Gastrocnemius medialis (tissue), 4 donors: ENCODE measurements around the gene ZC3H18. TPM values are rescaled to one million over a fixed set of nuclear protein-coding genes. Genes with fewer than 3 reads are reported as not detected.
A peak's percentile ranks its signal among the peaks of the same experiment; 100 is the strongest.

ENCODE experiments used
- ATAC-seq, 2 donors: fragments of 150-250 bp; one replicate each; pipeline ENCODE4 v1.9.1; 2016
- DNase-seq, 2 donors: peaks; one replicate each; pipeline ENCODE4 v3.0.0-alpha.2; 2019
- H3K27ac ChIP-seq, 4 donors: fragments of 200-600 bp; sonication (generic); 1 replicate in 1 of 4; 2 replicates in 3 of 4; pipeline ENCODE4 v1.5.1; 2016 to 2018; ENCODE audit warnings: mild to moderate bottlenecking in 2 of 4, moderate library complexity in 1 of 4
- H3K27me3 ChIP-seq, 3 donors: fragments of 200-600 bp; sonication (generic) in 2 of 3; 1 replicate in 1 of 3; 2 replicates in 2 of 3; pipeline versions ENCODE4 v1.5.1 to v1.6.0; 2016 to 2019; ENCODE audit warnings: mild to moderate bottlenecking in 1 of 3, moderate library complexity in 1 of 3
- H3K36me3 ChIP-seq, 2 donors: fragments of 200-600 bp; sonication (generic) in 1 of 2; one replicate each; pipeline ENCODE4 v1.5.1; 2017 to 2018
- H3K4me1 ChIP-seq, 2 donors: fragments of 200-600 bp; sonication (generic) in 1 of 2; one replicate each; pipeline ENCODE4 v1.5.1; 2016 to 2017; ENCODE audit warnings: mild to moderate bottlenecking in 2 of 2
- H3K4me3 ChIP-seq, 4 donors: fragments of 200-600 bp; sonication (generic) in 3 of 4; 1 replicate in 1 of 4; 2 replicates in 3 of 4; pipeline ENCODE4 v1.5.1; 2016 to 2019; ENCODE audit warnings: mild to moderate bottlenecking in 2 of 4
- H3K9me3 ChIP-seq, 3 donors: fragments of 200-600 bp; sonication (generic) in 2 of 3; 1 replicate in 1 of 3; 2 replicates in 2 of 3; pipeline ENCODE4 v1.5.1; 2016 to 2019
- POLR2A ChIP-seq, 2 donors: fragments of 450-650 bp; IDR thresholded peaks; one replicate each; pipeline ENCODE4 v1.6.1; 2017; ENCODE audit warnings: antibody characterized with exemption in 2 of 2, mild to moderate bottlenecking in 2 of 2, moderate library complexity in 2 of 2
- in situ Hi-C, 4 donors: fragments of 200-750 bp; cut with MboI; loops; one replicate each; pipeline versions ENCODE4 v1.15.0 to v1.8.0; 2017; ENCODE audit warnings: low sequenced_read_pairs in 4 of 4
- intact Hi-C: fragments of 100-400 bp; cut with DNase I; formaldehyde crosslinking; loops from one replicate; pipeline ENCODE4 v1.15.1; 2023; ENCODE audit warnings: low total_unique reads
- total RNA-seq, 4 donors: library from RNA; depleted of rRNA; stranded (reverse); fragments of >200 nt; gene quantifications; one replicate each; pipeline versions ENCODE4 v1.1.0 to v1.2.3, GENCODE V29; 2016
- TF ChIP-seq, protein P1 (sequence below), 5 experiments: fragments of 450-650 bp in 3 of 5; fragments of 200-600 bp in 2 of 5; sonication (generic) in 2 of 5; IDR thresholded peaks in 4 of 5; conservative IDR thresholded peaks in 1 of 5; 1 replicate in 4 of 5; 2 replicates in 1 of 5; pipeline ENCODE4 v1.5.1; 2016 to 2019; ENCODE audit warnings: antibody characterized with exemption in 5 of 5, mild to moderate bottlenecking in 3 of 5, moderate library complexity in 3 of 5

ZC3H18 gene
- total RNA-seq, 4 donors from 2014 or later, result 10.9 to 20.5 (median 18.4) TPM

- ATAC-seq (no peak), DNase-seq (no peak)
- Histone ChIP-seq H3K4me1 (peaks cover 0 to 6% of the 10 kb centered on the region in 2 donors), H3K27me3 (no peaks in the 10 kb centered on the region), H3K36me3 (peaks cover 0 to 35% of the 10 kb centered on the region in 2 donors), H3K27ac (no peak overlapping the region), H3K4me3 (no peak overlapping the region), H3K9me3 (no peaks in the 10 kb centered on the region)
- no peak for TF ChIP-seq POLR2A (IDR thresholded peaks at IDR 0.05)
- TF ChIP-seq, protein P1, sequence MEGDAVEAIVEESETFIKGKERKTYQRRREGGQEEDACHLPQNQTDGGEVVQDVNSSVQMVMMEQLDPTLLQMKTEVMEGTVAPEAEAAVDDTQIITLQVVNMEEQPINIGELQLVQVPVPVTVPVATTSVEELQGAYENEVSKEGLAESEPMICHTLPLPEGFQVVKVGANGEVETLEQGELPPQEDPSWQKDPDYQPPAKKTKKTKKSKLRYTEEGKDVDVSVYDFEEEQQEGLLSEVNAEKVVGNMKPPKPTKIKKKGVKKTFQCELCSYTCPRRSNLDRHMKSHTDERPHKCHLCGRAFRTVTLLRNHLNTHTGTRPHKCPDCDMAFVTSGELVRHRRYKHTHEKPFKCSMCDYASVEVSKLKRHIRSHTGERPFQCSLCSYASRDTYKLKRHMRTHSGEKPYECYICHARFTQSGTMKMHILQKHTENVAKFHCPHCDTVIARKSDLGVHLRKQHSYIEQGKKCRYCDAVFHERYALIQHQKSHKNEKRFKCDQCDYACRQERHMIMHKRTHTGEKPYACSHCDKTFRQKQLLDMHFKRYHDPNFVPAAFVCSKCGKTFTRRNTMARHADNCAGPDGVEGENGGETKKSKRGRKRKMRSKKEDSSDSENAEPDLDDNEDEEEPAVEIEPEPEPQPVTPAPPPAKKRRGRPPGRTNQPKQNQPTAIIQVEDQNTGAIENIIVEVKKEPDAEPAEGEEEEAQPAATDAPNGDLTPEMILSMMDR (IDR thresholded peaks at IDR 0.05 in 4 of 5, conservative IDR thresholded peaks at IDR 0.05 in 1 of 5), result no peak
- in situ Hi-C loops, result no loop called here
- intact Hi-C loops, result no loop called here
These were observed 19.2 kb downstream of the ZC3H18 start for GRCh38 chr16:88589441-88589840.

DNA sequence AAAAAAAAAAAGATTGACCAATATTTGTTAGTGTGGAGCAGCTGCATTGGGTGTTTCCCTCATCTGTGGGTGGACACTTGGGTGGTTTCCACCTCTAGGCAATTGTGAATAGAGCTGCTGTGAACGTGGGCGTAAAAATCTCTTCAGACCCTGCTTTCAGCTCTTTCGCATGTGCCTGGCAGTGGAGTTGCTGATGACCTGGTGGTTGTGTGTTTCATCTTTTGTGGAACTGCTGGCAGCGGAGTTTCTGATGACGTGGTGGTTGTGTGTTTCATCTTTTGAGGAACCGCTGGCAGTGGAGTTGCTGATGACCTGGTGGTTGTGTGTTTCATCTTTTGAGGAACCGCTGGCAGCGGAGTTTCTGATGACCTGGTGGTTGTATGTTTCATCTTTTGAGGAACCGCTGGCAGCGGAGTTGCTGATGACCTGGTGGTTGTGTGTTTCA lies 21.4 kb downstream of the ZC3H18 start:
- Histone ChIP-seq H3K27me3 (no peaks in the 10 kb centered on the region), H3K4me1 (peaks cover 0 to 6% of the 10 kb centered on the region in 2 donors), H3K36me3 (peaks cover 0 to 35% of the 10 kb centered on the region in 2 donors), H3K4me3 (no peak overlapping the region), H3K9me3 (no peaks in the 10 kb centered on the region), H3K27ac (no peak overlapping the region)
- in situ Hi-C loops, result no loop called here
- DNase-seq (peak; percentile 16 to 45), ATAC-seq (peak in 1 of 2 donors; percentile 60)
- TF ChIP-seq, protein P1 (IDR thresholded peaks at IDR 0.05 in 4 of 5, conservative IDR thresholded peaks at IDR 0.05 in 1 of 5), result no peak
- no peak for TF ChIP-seq POLR2A (IDR thresholded peaks at IDR 0.05)
- intact Hi-C loops, result no loop called here

- H3K27ac ChIP-seq, result no peak overlapping the region
- H3K4me1 ChIP-seq, result peaks cover 0 to 6% of the 10 kb centered on the region in 2 donors
- no peaks in the 10 kb centered on the region for H3K27me3 ChIP-seq
- ATAC-seq (no peak), DNase-seq (no peak)
- in situ Hi-C loops (no loop called here), intact Hi-C loops (no loop called here)
- H3K9me3 ChIP-seq, result no peaks in the 10 kb centered on the region
- no peak for TF ChIP-seq POLR2A (IDR thresholded peaks at IDR 0.05)
- TF ChIP-seq, protein P1 (IDR thresholded peaks at IDR 0.05 in 4 of 5, conservative IDR thresholded peaks at IDR 0.05 in 1 of 5), result no peak
- no peak overlapping the region for H3K4me3 ChIP-seq
- peaks cover 0 to 22% of the 10 kb centered on the region in 2 donors for H3K36me3 ChIP-seq
These were observed 22.9 kb downstream of the ZC3H18 start for GRCh38 chr16:88593061-88593460.

- Histone ChIP-seq H3K4me1 (peaks cover 0 to 6% of the 10 kb centered on the region in 2 donors), H3K9me3 (no peaks in the 10 kb centered on the region), H3K27ac (no peak overlapping the region), H3K36me3 (peaks cover 0 to 21% of the 10 kb centered on the region in 2 donors), H3K27me3 (no peaks in the 10 kb centered on the region), H3K4me3 (no peak overlapping the region)
- TF ChIP-seq, protein P1 (IDR thresholded peaks at IDR 0.05 in 4 of 5, conservative IDR thresholded peaks at IDR 0.05 in 1 of 5), result no peak
- intact Hi-C loops (no loop called here), in situ Hi-C loops (no loop called here)
- DNase-seq (no peak), ATAC-seq (no peak)
These were observed 23.3 kb downstream of the ZC3H18 start for GRCh38 chr16:88593489-88593888.

GRCh38 chr16:88593910-88594309 lies 23.7 kb downstream of the ZC3H18 start:
- Histone ChIP-seq H3K9me3 (no peaks in the 10 kb centered on the region), H3K4me1 (peaks cover 0 to 6% of the 10 kb centered on the region in 2 donors), H3K27me3 (no peaks in the 10 kb centered on the region), H3K36me3 (peaks cover 0 to 21% of the 10 kb centered on the region in 2 donors), H3K27ac (no peak overlapping the region), H3K4me3 (no peak overlapping the region)
- in situ Hi-C loops (no loop called here), intact Hi-C loops (no loop called here)
- TF ChIP-seq, protein P1 (IDR thresholded peaks at IDR 0.05 in 4 of 5, conservative IDR thresholded peaks at IDR 0.05 in 1 of 5), result no peak
- no peak for TF ChIP-seq POLR2A (IDR thresholded peaks at IDR 0.05)
- no peak for DNase-seq
- ATAC-seq, result no peak
